Heart left ventricle (tissue), 13 donors: ENCODE data around the gene SLC16A7.

Experiments
- CTCF ChIP-seq, 12 donors: fragments of 200-600 bp; sonication (generic) in 4 of 12; IDR thresholded peaks; one replicate each; pipeline versions ENCODE4 v1.5.0 to v1.8.0; 2018 to 2022; ENCODE audit warnings: antibody characterized with exemption in 12 of 12, mild to moderate bottlenecking in 5 of 12
- POLR2A ChIP-seq, 2 donors: fragments of 450-650 bp; IDR thresholded peaks; one replicate each; pipeline ENCODE4 v1.6.1; 2017; ENCODE audit warnings: antibody characterized with exemption in 2 of 2, mild to moderate bottlenecking in 2 of 2, moderate library complexity in 2 of 2
- donor health status: ischemic (EF 13 %, LVEDD 7.1; RV severe dilation, severe dysfunction).
- donor health status: DM: no; HTN: yes; CAD: no.
- donor health status: DM: no; HTN: no; CAD: no.
- donor health status: ischemic (EF 25% LVEDD 6.9; RV normal size, moderate dysfunction).
- donor health status: ischemic (EF 25% LVEDD 5.7; RV mildly dilated, moderate dysfunction).
- donor health status: ischemic (EF 35%, LVEDD 5.7; RV mildly dilated, moderate dysfunction).
- donor health status: nonischemic (EF 11% LVEDD 7.7; RV severe dilation, severe dysfunction).
- donor health status: DM: yes; HTN: yes; CAD: no.
- donor health status: PGD.
- donor health status: ischemic (EF 29% LVEDD 5.4; RV normal size, mild dysfunction).
- donor health status: nonischemic (EF 23%, LVEDD 6.1; RV moderate dilation, normal function).

GRCh38 chr12:59579631-59580030 lies 16.2 kb upstream of the SLC16A7 start:
- TF ChIP-seq CTCF (IDR thresholded peaks at IDR 0.05), result no peak
- TF ChIP-seq POLR2A (IDR thresholded peaks at IDR 0.05), result no peak
